Measurements from ENCODE around the gene MAP6. TPM values are rescaled to one million over a fixed set of nuclear protein-coding genes. Genes with fewer than 3 reads are reported as not detected.

The MAP6 gene
- total and polyA plus RNA-seq, 2 of the 13 experiments (the other 11 are each of a cell fraction or from before 2014, with no cell fraction given) = 0.04 TPM; not detected in 1

GRCh38 chr11:75706260-75706729 lies 37.5 kb upstream of the MAP6 start (continued):
- TF ChIP-seq THAP8 (CRISPR knock-in tag; IDR thresholded peaks at IDR 0.05; ENCODE audit: borderline replicate concordance) (no peak), RBFOX2 (IDR thresholded peaks at IDR 0.05; ENCODE audit: low read depth, low read length) (no peak), RARA (CRISPR knock-in tag; IDR thresholded peaks at IDR 0.05) (no peak), SIN3B (IDR thresholded peaks at IDR 0.05; ENCODE audit: low read length) (no peak), LRRFIP1 (CRISPR knock-in tag; conservative IDR thresholded peaks at IDR 0.05) (no peak), KAT7 (CRISPR knock-in tag; IDR thresholded peaks at IDR 0.05; ENCODE audit: borderline replicate concordance) (peak; percentile 64; the same call in 1 of the 2 replicates), PHF20 (CRISPR knock-in tag; IDR thresholded peaks at IDR 0.05) (no peak), NFE2L2 (IDR thresholded peaks at IDR 0.05; ENCODE audit: low read length) (no peak), ZBTB49 (CRISPR knock-in tag; IDR thresholded peaks at IDR 0.05; ENCODE audit: borderline replicate concordance) (no peak), ZNF329 (CRISPR knock-in tag; IDR thresholded peaks at IDR 0.05; ENCODE audit: low read depth) (no peak), ZSCAN5A (CRISPR knock-in tag; IDR thresholded peaks at IDR 0.05; ENCODE audit: borderline replicate concordance) (no peak), ZNF317 (CRISPR knock-in tag; IDR thresholded peaks at IDR 0.05) (no peak), ZNF407 (CRISPR knock-in tag; IDR thresholded peaks at IDR 0.05; ENCODE audit: not compliant biosample characterization) (no peak), ZNF839 (CRISPR knock-in tag; IDR thresholded peaks at IDR 0.05; ENCODE audit: borderline replicate concordance) (no peak), TBX3 (IDR thresholded peaks at IDR 0.05; ENCODE audit: borderline replicate concordance) (no peak)
